ENCODE results near the gene MLANA. TPM values are rescaled to one million over a fixed set of nuclear protein-coding genes. Genes with fewer than 3 reads are reported as not detected.

The MLANA gene
- total and polyA plus RNA-seq, 2 experiments from 2014 or later, result not detected

- no peaks in the 10 kb centered on the region for H4K20me1 ChIP-seq (ENCODE audit: insufficient read depth, poor library complexity, severe bottlenecking)
- no peak overlapping the region for H3K4me2 ChIP-seq
- no peaks in the 10 kb centered on the region for H3K9me2 ChIP-seq (replicated peaks; ENCODE audit: insufficient read depth)
- TF ChIP-seq EZH2 (IDR thresholded peaks at IDR 0.05; ENCODE audit: borderline replicate concordance) (no peak), CTCF (IDR thresholded peaks at IDR 0.05; ENCODE audit: poor library complexity) (no peak), EZH2phosphoT487 (IDR thresholded peaks at IDR 0.05; ENCODE audit: low read depth, severe bottlenecking, unreplicated experiment) (no peak)
- H2AFZ ChIP-seq, result no peak overlapping the region
- H3K27ac ChIP-seq, result no peak overlapping the region
- WGBS (ENCODE audit: low lambda C conversion rate, missing lambda C conversion rate), result 71% methylated on average over 8 of the region's 9 CpGs
- no peak overlapping the region for H3K4me3 ChIP-seq
- H3K36me3 ChIP-seq (replicated peaks; ENCODE audit: insufficient read depth, low read depth), result no peaks in the 10 kb centered on the region
- H3K79me2 ChIP-seq, result no peaks in the 10 kb centered on the region
- H3K9me3 ChIP-seq (ENCODE audit: low read depth), result no peaks in the 10 kb centered on the region
- peak; percentile 28 for DNase-seq (ENCODE audit: low spot score)
- H3K4me1 ChIP-seq (ENCODE audit: insufficient read depth), result no peaks in the 10 kb centered on the region
- no peaks in the 10 kb centered on the region for H3K27me3 ChIP-seq
These were observed 6.5 kb upstream of the MLANA start for GRCh38 chr9:5884191-5884590.

GRCh38 chr9:5886114-5886939 lies 4.4 kb upstream of the MLANA start:
- Histone ChIP-seq H2AFZ (no peak overlapping the region), H3K4me1 (ENCODE audit: insufficient read depth) (no peaks in the 10 kb centered on the region), H3K79me2 (no peaks in the 10 kb centered on the region), H3K27me3 (no peaks in the 10 kb centered on the region), H3K27ac (no peak overlapping the region), H4K20me1 (ENCODE audit: insufficient read depth, poor library complexity, severe bottlenecking) (no peaks in the 10 kb centered on the region), H3K36me3 (replicated peaks; ENCODE audit: insufficient read depth, low read depth) (no peaks in the 10 kb centered on the region), H3K4me2 (no peak overlapping the region), H3K4me3 (no peak overlapping the region), H3K9me3 (ENCODE audit: low read depth) (no peaks in the 10 kb centered on the region), H3K9me2 (replicated peaks; ENCODE audit: insufficient read depth) (no peaks in the 10 kb centered on the region)
- peak; percentile 89 for DNase-seq (ENCODE audit: low spot score)
- 66% methylated on average over 8 of the region's 8 CpGs for WGBS (ENCODE audit: low lambda C conversion rate, missing lambda C conversion rate)
- TF ChIP-seq EZH2phosphoT487 (IDR thresholded peaks at IDR 0.05; ENCODE audit: low read depth, severe bottlenecking, unreplicated experiment) (no peak), CTCF (IDR thresholded peaks at IDR 0.05; ENCODE audit: poor library complexity) (peak; percentile 85), EZH2 (IDR thresholded peaks at IDR 0.05; ENCODE audit: borderline replicate concordance) (no peak)

GRCh38 chr9:5892456-5893133 lies 1.9 kb downstream of the MLANA start:
- TF ChIP-seq CTCF (IDR thresholded peaks at IDR 0.05; ENCODE audit: poor library complexity), result no peak
- no peak for TF ChIP-seq EZH2 (IDR thresholded peaks at IDR 0.05; ENCODE audit: borderline replicate concordance)
- no peak for TF ChIP-seq EZH2phosphoT487 (IDR thresholded peaks at IDR 0.05; ENCODE audit: low read depth, severe bottlenecking, unreplicated experiment)
- H3K79me2 ChIP-seq, result no peaks in the 10 kb centered on the region
- H3K4me1 ChIP-seq (ENCODE audit: insufficient read depth), result peaks cover 9% of the 10 kb centered on the region
- 49% methylated on average over 7 of the region's 7 CpGs for WGBS (ENCODE audit: low lambda C conversion rate, missing lambda C conversion rate)
- H3K4me2 ChIP-seq, result no peak overlapping the region
- H3K36me3 ChIP-seq (replicated peaks; ENCODE audit: insufficient read depth, low read depth), result no peaks in the 10 kb centered on the region
- no peak overlapping the region for H3K27ac ChIP-seq
- H3K9me3 ChIP-seq (ENCODE audit: low read depth), result no peaks in the 10 kb centered on the region
- DNase-seq (ENCODE audit: low spot score), result peak; percentile 34
- no peaks in the 10 kb centered on the region for H3K9me2 ChIP-seq (replicated peaks; ENCODE audit: insufficient read depth)
- H3K27me3 ChIP-seq, result no peaks in the 10 kb centered on the region
- no peak overlapping the region for H2AFZ ChIP-seq
- H3K4me3 ChIP-seq, result no peak overlapping the region
- no peaks in the 10 kb centered on the region for H4K20me1 ChIP-seq (ENCODE audit: insufficient read depth, poor library complexity, severe bottlenecking)
